IMR-90 (cell line): Measurements from ENCODE around the gene TRDMT1. TPM values are rescaled to one million over a fixed set of nuclear protein-coding genes. Genes with fewer than 3 reads are reported as not detected.
"Not testable (repeated sequence)": the region's sequence is repeated elsewhere in the genome, so short reads cannot be mapped to it uniquely, and the experiment has no call there.

Source experiments
- ATAC-seq: fragments of 200-7000 bp; cut with Tn5 transposase; 2 replicates; pipeline ENCODE4 v1.9.1; 2020; ENCODE audit warnings: low read depth, mild to moderate bottlenecking, moderate library complexity
- BruUV-seq: library from RNA; stranded (reverse); fragments of 400-500 nt; replicated peaks from 2 replicates; lab custom pipeline; 2021; lab: Mats Ljungman, UMichigan
- CTCF ChIA-PET: fragments of 300-600 bp; formaldehyde crosslinking; extraction: SDS; loops from one replicate; lab custom pipeline; 2021; ENCODE audit warnings: antibody characterized with exemption; lab: Yijun Ruan, JAX
- POLR2A ChIA-PET: fragments of 300-600 bp; sonication (Branson Sonifier 250); formaldehyde crosslinking; loops from one replicate; lab custom pipeline; 2022; ENCODE audit warnings: antibody characterized with exemption; ENCODE audit not compliant: unreplicated experiment; lab: Charles Lee
- DNase-seq: peaks from one replicate; pipeline ENCODE4 v3.0.0; 2013
- H2AFZ ChIP-seq: replicated peaks from 2 replicates; pipeline ENCODE3; 2013; ENCODE audit warnings: low read length, mild to moderate bottlenecking; ENCODE audit not compliant: poor library complexity
- H2AK5ac ChIP-seq: 2 replicates; pipeline ENCODE4 v1.6.1; 2013; ENCODE audit warnings: low read depth, low read length, inconsistent platforms
- H2AK9ac ChIP-seq: replicated peaks from 2 replicates; pipeline ENCODE3; 2013; ENCODE audit warnings: mild to moderate bottlenecking, low read depth, low read length, moderate library complexity; ENCODE audit not compliant: poor library complexity
- H2BK120ac ChIP-seq: 2 replicates; pipeline ENCODE4 v1.6.1; 2013; ENCODE audit warnings: low read depth, low read length, inconsistent platforms
- H2BK15ac ChIP-seq: 3 replicates; pipeline ENCODE4 v1.6.1; 2013; ENCODE audit warnings: low read depth, low read length, inconsistent platforms
- H2BK20ac ChIP-seq: 2 replicates; pipeline ENCODE4 v1.6.1; 2013; ENCODE audit warnings: low read depth, mild to moderate bottlenecking, inconsistent platforms, low read length, moderate library complexity
- H2BK5ac ChIP-seq: 2 replicates; pipeline ENCODE4 v1.6.1; 2013; ENCODE audit warnings: mild to moderate bottlenecking, low read depth, low read length, inconsistent platforms; ENCODE audit not compliant: poor library complexity, severe bottlenecking
- H3K14ac ChIP-seq: replicated peaks from 2 replicates; pipeline ENCODE4 v1.6.1; 2013; ENCODE audit warnings: low read depth, low read length, inconsistent platforms
- H3K18ac ChIP-seq: 2 replicates; pipeline ENCODE4 v1.6.1; 2013; ENCODE audit warnings: low read depth, low read length, control low read depth
- H3K23ac ChIP-seq: 2 replicates; pipeline ENCODE4 v1.6.1; 2013; ENCODE audit warnings: low read depth, low read length, inconsistent platforms
- H3K27ac ChIP-seq: 2 replicates; pipeline ENCODE4 v1.5.1; 2013; ENCODE audit warnings: mild to moderate bottlenecking, control low read depth, low read length; ENCODE audit not compliant: insufficient read depth
- H3K27me3 ChIP-seq: 2 replicates; pipeline ENCODE4 v1.6.1; 2013; ENCODE audit warnings: low read length; ENCODE audit not compliant: control insufficient read depth, insufficient read depth
- H3K36me3 ChIP-seq: 2 replicates; pipeline ENCODE4 v1.6.1; 2013; ENCODE audit warnings: low read length, mixed read lengths; ENCODE audit not compliant: control insufficient read depth, insufficient read depth
- H3K4ac ChIP-seq: 2 replicates; pipeline ENCODE4 v1.6.1; 2013; ENCODE audit warnings: low read depth, low read length, inconsistent platforms
- H3K4me1 ChIP-seq: 2 replicates; pipeline ENCODE4 v1.6.1; 2013; ENCODE audit warnings: low read length, mixed read lengths; ENCODE audit not compliant: control insufficient read depth, insufficient read depth
- H3K4me2 ChIP-seq: 2 replicates; pipeline ENCODE4 v1.6.1; 2013; ENCODE audit warnings: low read depth, mild to moderate bottlenecking, control low read depth, low read length, moderate library complexity
- H3K4me3 ChIP-seq: 2 replicates; pipeline ENCODE4 v1.5.1; 2013; ENCODE audit warnings: low read depth, mild to moderate bottlenecking, control low read depth, low read length, moderate library complexity; ENCODE audit not compliant: insufficient read depth
- H3K56ac ChIP-seq: 2 replicates; pipeline ENCODE4 v1.6.1; 2013; ENCODE audit warnings: low read length, inconsistent platforms; ENCODE audit not compliant: insufficient read depth; ENCODE audit errors: extremely low read depth
- H3K79me1 ChIP-seq, 2 experiments: 2 replicates each; pipeline ENCODE4 v1.6.1; 2013; ENCODE audit warnings: low read length in 2 of 2, inconsistent platforms in 1 of 2, low read depth in 1 of 2
- H3K9ac ChIP-seq: 2 replicates; pipeline ENCODE4 v1.6.1; 2013; ENCODE audit warnings: low read depth, low read length, control low read depth
- H3K9me1 ChIP-seq: 2 replicates; pipeline ENCODE4 v1.6.1; 2013; ENCODE audit warnings: low read length, inconsistent platforms; ENCODE audit not compliant: insufficient read depth
- H3K9me3 ChIP-seq: 2 replicates; pipeline ENCODE4 v1.6.1; 2013; ENCODE audit warnings: low read length; ENCODE audit not compliant: control insufficient read depth, insufficient read depth
- H4K20me1 ChIP-seq: 2 replicates; pipeline ENCODE4 v1.6.1; 2013; ENCODE audit warnings: low read length, inconsistent platforms; ENCODE audit not compliant: insufficient read depth
- H4K5ac ChIP-seq: 2 replicates; pipeline ENCODE4 v1.6.1; 2013; ENCODE audit warnings: mild to moderate bottlenecking, low read depth, low read length, control low read depth
- H4K8ac ChIP-seq, 2 experiments: 2 replicates each; pipeline ENCODE4 v1.6.1; 2013; ENCODE audit warnings: low read depth in 2 of 2, low read length in 2 of 2, control low read depth in 1 of 2, inconsistent platforms in 1 of 2
- H4K91ac ChIP-seq: 2 replicates; pipeline ENCODE4 v1.6.1; 2013; ENCODE audit warnings: low read depth, low read length, inconsistent platforms; ENCODE audit not compliant: insufficient read depth
- BHLHE40 ChIP-seq: fragments of 150-350 bp; IDR thresholded peaks from 2 replicates; pipeline ENCODE4 v1.6.1; 2016; ENCODE audit warnings: mild to moderate bottlenecking, low read depth, low read length
- WGBS, 2 experiments: methylation state at CpG; one replicate each; pipeline versions ENCODE4 v1.1.5 to v1.1.7; 2013; ENCODE audit warnings: missing lambda C conversion rate in 2 of 2; ENCODE audit not compliant: insufficient read length in 1 of 2; ENCODE audit errors: extremely low coverage in 2 of 2; 5-methylcytosine and 5-hydroxymethylcytosine counted together
- dilution Hi-C: fragments of 300-500 bp; cut with HindIII; formaldehyde crosslinking; loops from one replicate; pipeline ENCODE4 v1.14.3; 2018; ENCODE audit warnings: low sequenced_read_pairs; ENCODE audit not compliant: unreplicated experiment
- in situ Hi-C: fragments of 300-500 bp; cut with MboI; formaldehyde crosslinking; loops from 3 replicates; pipeline ENCODE4 v1.14.3; 2019; ENCODE audit warnings: low sequenced_read_pairs, inconsistent platforms, mixed read lengths
- intact Hi-C: fragments of 100-400 bp; cut with micrococcal nuclease; formaldehyde crosslinking; loops from 2 replicates; pipeline ENCODE4 v1.10.0; 2022
- polyA plus RNA-seq, 3 experiments: library from polyadenylated mRNA; depleted of rRNA; stranded (reverse); fragments of >200 nt; gene quantifications; 2 replicates each; pipeline ENCODE4 v1.2.3, GENCODE V29; 2012; ENCODE audit warnings: low replicate concordance in 1 of 3
- total RNA-seq: library from RNA; depleted of rRNA; stranded (reverse); fragments of >200 nt; gene quantifications from 2 replicates; pipeline ENCODE4 v1.2.3, GENCODE V29; 2012
- TF ChIP-seq, protein P1 (sequence below): conservative IDR thresholded peaks from 2 replicates; pipeline ENCODE4 v1.5.1; 2012; ENCODE audit warnings: mild to moderate bottlenecking, low read depth, low read length, improper control_type of control experiment

Gene TRDMT1
- total and polyA plus RNA-seq, 2 of the 4 experiments (the other 2 are of a cell fraction) = 2.1 to 4.7 TPM

GRCh38 chr10:17115683-17116082 is 85.8 kb downstream of the TRDMT1 start:
- H3K9ac ChIP-seq = no peak overlapping the region
- ChIA-PET CTCF (no interaction called here), POLR2A (no interaction called here)
- H3K14ac ChIP-seq = peak overlapping the region; percentile 31; the same call in 1 of the 2 replicates
- H3K18ac ChIP-seq = no peak overlapping the region
- H2BK5ac ChIP-seq = no peak overlapping the region
- H3K4me3 ChIP-seq = no peak overlapping the region
- 0 out of 2 replicates have a peak overlapping the region, but pooled peaks have one; percentile 32 for H2BK120ac ChIP-seq
- no peak overlapping the region for H3K27ac ChIP-seq
- H2AFZ ChIP-seq = no peak overlapping the region
- H3K9me3 ChIP-seq = no peaks in the 10 kb centered on the region
- TF ChIP-seq, protein P1, sequence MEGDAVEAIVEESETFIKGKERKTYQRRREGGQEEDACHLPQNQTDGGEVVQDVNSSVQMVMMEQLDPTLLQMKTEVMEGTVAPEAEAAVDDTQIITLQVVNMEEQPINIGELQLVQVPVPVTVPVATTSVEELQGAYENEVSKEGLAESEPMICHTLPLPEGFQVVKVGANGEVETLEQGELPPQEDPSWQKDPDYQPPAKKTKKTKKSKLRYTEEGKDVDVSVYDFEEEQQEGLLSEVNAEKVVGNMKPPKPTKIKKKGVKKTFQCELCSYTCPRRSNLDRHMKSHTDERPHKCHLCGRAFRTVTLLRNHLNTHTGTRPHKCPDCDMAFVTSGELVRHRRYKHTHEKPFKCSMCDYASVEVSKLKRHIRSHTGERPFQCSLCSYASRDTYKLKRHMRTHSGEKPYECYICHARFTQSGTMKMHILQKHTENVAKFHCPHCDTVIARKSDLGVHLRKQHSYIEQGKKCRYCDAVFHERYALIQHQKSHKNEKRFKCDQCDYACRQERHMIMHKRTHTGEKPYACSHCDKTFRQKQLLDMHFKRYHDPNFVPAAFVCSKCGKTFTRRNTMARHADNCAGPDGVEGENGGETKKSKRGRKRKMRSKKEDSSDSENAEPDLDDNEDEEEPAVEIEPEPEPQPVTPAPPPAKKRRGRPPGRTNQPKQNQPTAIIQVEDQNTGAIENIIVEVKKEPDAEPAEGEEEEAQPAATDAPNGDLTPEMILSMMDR = peak; percentile 19; the same call in 1 of the 2 replicates
- TF ChIP-seq BHLHE40 = no peak
- no peak overlapping the region for H3K56ac ChIP-seq
- H2AK5ac ChIP-seq = no peak overlapping the region
- H3K9me1 ChIP-seq = peaks cover 14% of the 10 kb centered on the region
- H4K5ac ChIP-seq = no peak overlapping the region
- H3K4me2 ChIP-seq = no peak overlapping the region
- no peaks in the 10 kb centered on the region for H3K36me3 ChIP-seq
- BruUV-seq = no TSS peak
- peak; percentile 51 for DNase-seq
- no peak overlapping the region for H3K23ac ChIP-seq
- peak overlapping the region; percentile 37 for H3K4ac ChIP-seq
- peak overlapping the region; percentile 23; the same call in 1 of the 2 replicates for H2BK20ac ChIP-seq
- ATAC-seq = peak; percentile 75
- dilution Hi-C loops = no loop called here
- intact Hi-C loops = no loop called here
- H4K20me1 ChIP-seq = no peaks in the 10 kb centered on the region
- 0 out of 3 replicates have a peak overlapping the region, but pooled peaks have one; percentile 29 for H2BK15ac ChIP-seq
- in situ Hi-C loops = no loop called here
- H3K4me1 ChIP-seq = peaks cover 6% of the 10 kb centered on the region
- WGBS, 2 experiments = no CpG with 5 or more reads among the region's 5 CpGs
- no peaks in the 10 kb centered on the region for H3K27me3 ChIP-seq
- H4K91ac ChIP-seq = no peak overlapping the region
- H2AK9ac ChIP-seq = no peak overlapping the region
- H4K8ac ChIP-seq = no peak overlapping the region
- no peaks in the 10 kb centered on the region for H3K79me1 ChIP-seq

GRCh38 chr10:17114878-17115444 is 86.5 kb downstream of the TRDMT1 start:
- H3K23ac ChIP-seq, H2AK9ac ChIP-seq, H4K20me1 ChIP-seq, H3K4me3 ChIP-seq, H3K4me1 ChIP-seq, H3K27me3 ChIP-seq, intact Hi-C loops, H4K5ac ChIP-seq, H3K79me1 ChIP-seq, H3K4me2 ChIP-seq, ATAC-seq, dilution Hi-C loops, H2BK20ac ChIP-seq, BruUV-seq, H3K27ac ChIP-seq, H4K8ac ChIP-seq, H3K56ac ChIP-seq, H3K9me3 ChIP-seq, H2BK5ac ChIP-seq, DNase-seq, H3K9ac ChIP-seq, H3K36me3 ChIP-seq, in situ Hi-C loops, H3K18ac ChIP-seq: not testable (repeated sequence)
- H3K4ac ChIP-seq = peak overlapping the region; percentile 60
- POLR2A ChIA-PET = interaction anchor here (0.7 kb wide), 1 partner anchor 123 kb away, joined by 7 read pairs; no protein-coding TSS in a partner anchor
- H4K91ac ChIP-seq = 0 out of 2 replicates have a peak overlapping the region, but pooled peaks have one; percentile 56
- H2BK15ac ChIP-seq = 0 out of 3 replicates have a peak overlapping the region, but pooled peaks have one; percentile 29
- H3K14ac ChIP-seq = peak overlapping the region; percentile 31; the same call in 1 of the 2 replicates
- CTCF ChIA-PET = interaction anchor here (0.7 kb wide), 1 partner anchor 129 kb away, joined by 4 read pairs; no protein-coding TSS in a partner anchor
- peak overlapping the region; percentile 74; the same call in 1 of the 2 replicates for H2AK5ac ChIP-seq
- peak overlapping the region; percentile 32; the same call in 1 of the 2 replicates for H2BK120ac ChIP-seq
- peak overlapping the region; percentile 4 for H2AFZ ChIP-seq
- 96% methylated on average over 4 of the region's 13 CpGs; no CpG with 5 or more reads in 1 of the 2 experiments for WGBS, 2 experiments
- peaks cover 14% of the 10 kb centered on the region for H3K9me1 ChIP-seq
